ENCODE data around the gene C12orf60.
A peak's percentile ranks its signal among the peaks of the same experiment; 100 is the strongest.
"Not testable (repeated sequence)": the region's sequence is repeated elsewhere in the genome, so short reads cannot be mapped to it uniquely, and the experiment has no call there.

C12orf60 gene, protein sequence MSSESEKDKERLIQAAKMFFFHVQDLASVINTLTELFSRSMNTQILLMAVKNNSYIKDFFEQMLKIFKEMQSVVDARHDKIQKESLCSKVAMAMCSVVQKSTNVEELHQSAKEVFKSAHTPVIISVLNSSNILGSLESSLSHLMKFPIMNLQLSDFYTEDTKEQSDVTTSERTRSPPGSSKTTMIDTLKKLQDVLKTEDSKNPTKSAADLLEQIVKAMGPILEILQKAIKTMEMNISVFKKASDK

DNA sequence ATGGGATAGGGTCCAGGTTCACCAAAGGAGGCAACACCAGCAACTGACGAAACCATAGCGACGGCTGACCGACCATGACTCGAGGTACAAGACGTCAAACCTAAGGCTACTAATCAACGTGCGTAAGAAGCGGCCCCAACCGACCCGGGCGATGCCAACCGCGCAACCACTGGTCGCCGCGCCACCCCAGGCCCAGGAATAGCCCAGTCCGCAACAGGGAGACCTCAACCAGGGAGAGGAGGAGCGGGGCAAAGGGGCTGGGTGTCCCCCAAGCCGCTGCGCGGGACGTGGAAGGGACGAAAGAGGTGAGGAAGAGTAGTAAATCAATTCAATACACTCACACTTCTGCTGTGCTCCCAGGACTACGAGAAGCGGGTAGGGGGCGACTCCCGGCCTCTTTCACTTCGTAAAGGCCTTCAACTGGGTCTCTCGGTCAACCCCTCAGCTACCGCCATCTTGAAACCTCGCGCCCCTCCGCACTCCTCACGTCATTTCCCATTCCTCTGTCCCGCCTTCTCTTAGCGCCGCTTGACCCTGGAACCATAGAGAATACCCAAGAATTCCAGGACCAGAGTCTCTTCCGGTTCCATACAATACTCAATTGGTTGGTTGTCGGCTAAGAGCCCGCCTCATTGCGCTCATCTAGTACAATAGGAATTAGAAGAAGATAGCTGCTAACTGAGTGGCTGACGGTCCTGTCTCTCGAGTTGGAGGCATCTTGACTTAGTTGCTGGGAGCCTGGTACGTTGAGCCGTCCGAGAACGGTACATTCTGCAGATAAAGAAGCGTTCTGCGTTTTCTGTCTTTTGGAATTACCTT is at the start of gene C12orf60, which contains the start of gene WBP11:
Gene C12orf60 (plus strand): TSS at position 660 of the 819 bp plus-strand sequence. CDS start 19,266 bp downstream, outside the sequence.
Gene WBP11 (minus strand): TSS at position 468 of the 819 bp plus-strand sequence. CDS start 2,095 bp downstream, outside the sequence.
- peak; percentile 100 for FAIRE-seq

DNA sequence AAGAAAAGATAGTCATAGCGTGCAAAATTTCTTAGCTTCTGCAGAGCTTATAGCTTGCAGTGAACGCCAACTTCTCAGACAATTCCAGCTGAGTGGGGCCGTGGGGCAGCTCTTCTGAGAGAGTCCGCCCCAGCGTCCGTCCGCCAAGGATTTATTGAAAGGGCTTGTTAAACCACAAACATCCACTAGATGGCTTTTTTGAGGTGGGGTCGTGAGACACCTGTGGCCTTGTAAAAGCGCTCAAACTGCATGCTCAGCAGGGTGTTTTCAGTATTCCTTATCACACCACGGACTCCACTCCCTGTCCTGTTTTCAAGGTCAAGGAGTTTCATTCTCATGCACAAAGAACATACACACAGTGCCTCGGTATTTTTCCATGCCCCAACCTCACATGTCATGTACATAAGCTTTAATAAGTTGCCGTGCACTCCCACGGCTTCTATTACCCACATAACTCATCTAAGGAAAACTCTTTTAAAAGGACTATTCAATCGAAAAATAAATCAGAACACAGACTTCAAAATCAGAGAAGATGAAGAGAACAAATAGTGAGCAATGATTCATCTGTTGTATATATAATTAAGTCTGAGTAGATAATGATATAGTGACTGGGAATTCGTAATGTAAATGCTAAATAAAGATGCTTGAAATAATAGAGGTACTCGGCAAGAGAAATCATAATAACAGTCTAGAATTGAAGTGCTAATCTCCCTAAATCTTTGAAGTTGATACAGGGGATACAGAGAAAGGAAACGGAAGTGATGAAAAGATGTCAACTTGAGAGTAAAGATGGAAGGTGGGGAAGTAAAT is 46.9 kb upstream of the C12orf60 start:
- no peak for FAIRE-seq

GRCh38 chr12:14759711-14760280 is 43.7 kb upstream of the C12orf60 start:
- not testable (repeated sequence) for FAIRE-seq

- FAIRE-seq, result no peak
Observed at GRCh38 chr12:14765398-14765797, 38.1 kb upstream of the C12orf60 start.

GRCh38 chr12:14766020-14766419 is 37.5 kb upstream of the C12orf60 start:
- FAIRE-seq, result not testable (repeated sequence)

- FAIRE-seq, result no peak
Observed at GRCh38 chr12:14766649-14767215, 36.7 kb upstream of the C12orf60 start.

DNA sequence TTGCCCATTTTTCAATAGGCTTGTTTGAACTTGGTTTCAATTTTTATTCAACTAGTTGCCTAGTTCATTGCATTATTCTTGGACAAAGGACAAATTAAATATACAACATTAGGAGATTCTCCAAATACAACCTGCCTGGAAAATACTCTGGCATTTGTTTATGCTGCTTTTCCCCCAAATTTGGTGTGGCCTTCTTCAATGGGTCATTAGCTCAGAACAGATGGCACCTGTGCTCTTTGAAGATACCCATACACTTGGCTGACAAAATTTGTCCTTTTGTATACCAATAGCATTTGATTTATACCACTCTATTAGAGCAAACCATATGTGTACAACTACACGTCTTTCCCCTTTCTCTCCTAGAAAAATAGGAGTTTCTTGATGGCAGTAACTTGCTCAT is 35.9 kb upstream of the C12orf60 start:
- no peak for FAIRE-seq

DNA sequence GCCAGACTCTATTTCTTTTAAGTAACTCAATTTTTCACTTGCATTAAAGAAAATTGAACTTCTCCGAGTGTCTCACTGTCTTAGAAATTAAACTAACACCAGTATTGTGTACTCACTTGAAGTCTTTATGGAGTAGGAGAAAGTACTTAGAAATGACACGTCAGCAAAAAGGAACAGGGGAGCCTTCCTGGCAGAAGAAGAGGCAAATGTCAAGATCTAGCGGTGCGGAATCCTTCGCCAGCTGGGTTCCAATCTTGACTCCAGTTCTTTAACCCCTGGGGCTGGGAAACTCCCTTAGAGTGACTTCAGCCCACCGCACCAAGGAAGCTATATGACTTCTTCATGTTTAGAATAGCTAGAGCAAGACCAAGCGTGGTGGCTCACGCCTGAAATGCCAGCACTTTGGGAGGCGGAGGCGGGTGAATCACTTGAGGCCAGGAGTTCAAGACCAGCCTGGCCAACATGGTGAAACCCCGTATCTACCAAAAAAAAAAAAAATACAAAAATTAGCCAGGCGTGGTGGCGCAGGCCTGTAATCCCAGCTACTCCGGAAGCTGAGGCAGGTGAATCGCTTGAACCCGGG is 34.6 kb upstream of the C12orf60 start:
- no peak for FAIRE-seq

GRCh38 chr12:14769466-14769968 is 34.0 kb upstream of the C12orf60 start:
- FAIRE-seq, result no peak

- no peak for FAIRE-seq
Observed at GRCh38 chr12:14769969-14770495, 33.4 kb upstream of the C12orf60 start.

DNA sequence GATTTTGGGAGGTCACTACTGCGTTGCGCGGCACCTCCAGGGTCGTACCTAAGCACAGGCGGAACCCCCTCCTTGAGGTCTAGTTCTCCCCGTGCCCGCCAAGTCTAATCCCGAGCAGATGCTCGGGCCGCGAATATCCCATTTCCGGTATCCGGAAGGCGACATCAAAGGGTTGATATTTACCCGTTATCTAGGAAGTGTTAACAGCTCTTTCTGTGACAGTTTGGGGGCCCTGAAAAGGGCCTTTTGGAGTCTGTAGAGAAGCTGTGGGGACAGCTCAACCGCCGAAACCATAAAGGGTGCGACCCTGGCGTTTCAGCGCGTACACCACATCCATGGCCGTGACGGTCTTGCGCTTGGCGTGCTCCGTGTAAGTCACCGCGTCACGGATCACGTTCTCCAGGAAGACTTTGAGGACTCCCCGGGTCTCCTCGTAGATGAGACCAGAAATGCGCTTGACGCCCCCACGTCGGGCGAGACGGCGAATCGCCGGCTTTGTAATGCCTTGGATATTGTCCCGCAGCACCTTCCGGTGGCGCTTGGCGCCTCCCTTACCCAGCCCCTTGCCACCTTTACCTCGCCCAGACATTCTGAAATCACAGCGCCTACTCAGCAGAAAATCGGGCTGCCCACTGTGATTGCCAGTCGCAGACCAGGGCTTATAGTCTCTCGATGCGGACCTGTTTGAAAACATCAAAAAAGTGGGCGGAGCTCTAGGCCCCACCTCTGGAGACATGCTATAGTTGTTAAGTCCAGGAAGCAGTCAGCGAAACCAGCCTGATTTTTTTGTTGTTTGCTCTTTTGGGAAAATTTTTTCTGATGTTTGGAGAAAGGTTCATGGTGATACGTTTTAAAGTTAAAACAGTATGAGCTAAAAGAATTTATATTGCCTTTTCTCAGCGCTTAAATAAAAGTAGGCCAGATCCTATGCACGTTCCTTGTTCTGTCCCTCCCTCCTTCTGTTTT is 32.7 kb upstream of the C12orf60 start:
- FAIRE-seq, result peak; percentile 29

- FAIRE-seq, result no peak
Observed at GRCh38 chr12:14771651-14772137, 31.8 kb upstream of the C12orf60 start.

DNA sequence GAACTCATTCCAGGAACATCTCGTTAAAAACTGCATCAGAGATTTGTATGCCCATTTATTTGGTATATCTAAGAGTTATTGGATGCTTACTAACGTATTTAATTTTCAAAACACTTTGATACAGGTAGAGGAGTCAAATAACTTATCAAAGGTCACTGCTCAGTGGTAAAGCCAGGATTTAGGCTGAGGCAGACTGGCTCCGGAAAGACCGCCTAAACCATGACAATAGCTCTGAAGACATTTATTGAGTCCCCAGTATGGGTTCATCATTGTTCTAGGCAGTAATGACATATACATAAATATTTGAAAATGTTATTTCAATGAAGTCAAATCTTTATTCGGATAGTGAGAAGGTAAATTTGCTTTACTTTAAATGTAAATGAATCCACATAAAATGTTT is 30.5 kb upstream of the C12orf60 start:
- no peak for FAIRE-seq

GRCh38 chr12:14773685-14774073 is 29.8 kb upstream of the C12orf60 start:
- no peak for FAIRE-seq

GRCh38 chr12:14774074-14774905 is 29.2 kb upstream of the C12orf60 start:
- FAIRE-seq, result peak; percentile 55

GRCh38 chr12:14774906-14775635 is 28.4 kb upstream of the C12orf60 start:
- no peak for FAIRE-seq

DNA sequence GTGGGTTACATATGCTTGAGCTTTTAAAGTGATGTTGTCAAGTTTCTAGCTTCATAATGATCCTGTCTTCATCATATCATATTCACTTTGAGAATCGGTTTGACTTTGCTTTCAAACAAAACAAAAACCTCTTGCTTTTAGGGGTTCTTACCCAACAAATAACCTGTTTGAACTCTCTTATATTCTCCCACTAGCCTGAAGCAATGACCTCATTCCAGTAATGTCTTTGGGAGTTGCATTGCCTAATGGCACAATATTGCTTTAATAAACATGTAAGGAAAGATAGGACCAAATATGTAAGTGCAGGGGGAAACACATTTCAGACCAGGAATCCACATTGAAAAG is 27.9 kb upstream of the C12orf60 start:
- no peak for FAIRE-seq

DNA sequence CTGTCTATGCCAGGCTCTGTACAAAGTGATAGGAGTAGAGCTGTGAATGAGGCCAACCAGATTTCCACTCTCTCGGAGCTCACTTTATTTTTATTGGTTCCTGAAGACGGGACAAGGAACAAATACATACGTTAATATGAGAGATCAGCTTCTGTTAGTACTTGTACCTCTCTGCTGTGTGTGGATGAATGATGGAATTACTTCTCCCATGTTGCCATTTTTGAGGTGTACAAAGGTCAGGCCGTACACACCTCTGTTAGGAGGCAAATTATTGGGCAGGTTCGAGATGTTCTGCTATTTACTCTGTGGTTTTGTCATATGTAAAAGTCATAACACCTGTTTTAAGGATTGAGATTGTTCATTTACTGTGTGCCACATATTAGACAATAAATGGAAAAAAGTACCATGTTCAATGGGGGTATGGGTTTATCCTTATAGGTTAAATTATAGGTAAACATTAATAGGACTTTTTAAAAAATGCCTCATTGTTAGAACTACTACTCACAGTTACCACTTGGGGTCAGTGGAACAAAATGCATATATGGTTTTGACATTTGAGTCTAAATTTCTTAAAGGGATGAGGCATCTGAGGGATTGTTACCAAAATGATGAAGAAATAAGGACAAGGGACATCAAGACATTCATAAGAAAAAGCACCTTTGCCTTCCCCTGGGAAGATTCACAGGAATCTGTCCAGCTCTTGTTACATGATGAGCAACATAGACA is 27.1 kb upstream of the C12orf60 start:
- peak; percentile 65 for FAIRE-seq
